Mesothelial cell of epicardium (in vitro differentiated cells): ENCODE data around the gene C5orf58. TPM values are rescaled to one million over a fixed set of nuclear protein-coding genes. Genes with fewer than 3 reads are reported as not detected.

Experiments used
- DNase-seq, 2 experiments: peaks; one replicate each; pipeline ENCODE4 v3.0.0; 2021; ENCODE audit warnings: low spot score in 2 of 2; ENCODE audit not compliant: unreplicated experiment in 2 of 2
- H3K27ac Mint-ChIP-seq: 2 replicates; pipeline ENCODE4 v1.8.0; 2021; ENCODE audit warnings: mixed read lengths
- H3K27me3 Mint-ChIP-seq: 2 replicates; pipeline ENCODE4 v1.8.0; 2021; ENCODE audit warnings: low read depth, mixed read lengths
- H3K36me3 Mint-ChIP-seq: 2 replicates; pipeline ENCODE4 v1.8.0; 2021; ENCODE audit warnings: mixed read lengths
- H3K4me1 Mint-ChIP-seq: 2 replicates; pipeline ENCODE4 v1.8.0; 2021; ENCODE audit warnings: mixed read lengths
- H3K4me3 Mint-ChIP-seq: 2 replicates; pipeline ENCODE4 v1.8.0; 2021; ENCODE audit warnings: mild to moderate bottlenecking, moderate library complexity, mixed read lengths
- H3K9me3 Mint-ChIP-seq: 2 replicates; pipeline ENCODE4 v1.8.0; 2021; ENCODE audit warnings: mixed read lengths
- total RNA-seq: library from RNA; stranded (reverse); gene quantifications from 3 replicates; pipeline ENCODE4 v1.2.1, GENCODE V29; 2021
- TF ChIP-seq, protein P1 (sequence below): fragments of 200-600 bp; sonication (generic); IDR thresholded peaks from one replicate; pipeline ENCODE4 v1.5.0; 2021; ENCODE audit warnings: antibody characterized with exemption; ENCODE audit not compliant: unreplicated experiment

Gene C5orf58
- total RNA-seq, 1 donor from 2014 or later, result not detected

DNA sequence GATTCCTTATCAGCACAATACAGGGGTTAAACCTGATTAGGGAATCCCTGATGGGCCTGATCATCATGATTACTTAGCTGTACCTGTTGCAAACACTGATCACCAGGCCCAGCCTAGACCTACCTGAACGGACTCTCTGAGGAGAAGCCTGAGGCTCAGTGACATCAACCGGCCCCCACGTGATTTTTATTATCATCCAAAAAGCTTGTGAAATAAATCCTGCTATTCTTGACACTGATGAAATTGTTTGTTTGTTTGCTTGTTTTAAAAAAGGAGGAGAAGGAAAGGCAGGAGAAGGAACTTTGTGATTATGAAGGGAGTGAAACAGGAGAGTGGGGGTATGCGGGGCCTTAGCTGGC, 46.7 kb downstream of the C5orf58 start:
- Mint-ChIP-seq H3K27me3 (peaks cover 8% of the 10 kb centered on the region), H3K4me1 (peaks cover 8% of the 10 kb centered on the region), H3K4me3 (no peak overlapping the region), H3K9me3 (peaks cover 12% of the 10 kb centered on the region), H3K36me3 (no peaks in the 10 kb centered on the region), H3K27ac (no peak overlapping the region)
- DNase-seq, result no peak
- TF ChIP-seq, protein P1, sequence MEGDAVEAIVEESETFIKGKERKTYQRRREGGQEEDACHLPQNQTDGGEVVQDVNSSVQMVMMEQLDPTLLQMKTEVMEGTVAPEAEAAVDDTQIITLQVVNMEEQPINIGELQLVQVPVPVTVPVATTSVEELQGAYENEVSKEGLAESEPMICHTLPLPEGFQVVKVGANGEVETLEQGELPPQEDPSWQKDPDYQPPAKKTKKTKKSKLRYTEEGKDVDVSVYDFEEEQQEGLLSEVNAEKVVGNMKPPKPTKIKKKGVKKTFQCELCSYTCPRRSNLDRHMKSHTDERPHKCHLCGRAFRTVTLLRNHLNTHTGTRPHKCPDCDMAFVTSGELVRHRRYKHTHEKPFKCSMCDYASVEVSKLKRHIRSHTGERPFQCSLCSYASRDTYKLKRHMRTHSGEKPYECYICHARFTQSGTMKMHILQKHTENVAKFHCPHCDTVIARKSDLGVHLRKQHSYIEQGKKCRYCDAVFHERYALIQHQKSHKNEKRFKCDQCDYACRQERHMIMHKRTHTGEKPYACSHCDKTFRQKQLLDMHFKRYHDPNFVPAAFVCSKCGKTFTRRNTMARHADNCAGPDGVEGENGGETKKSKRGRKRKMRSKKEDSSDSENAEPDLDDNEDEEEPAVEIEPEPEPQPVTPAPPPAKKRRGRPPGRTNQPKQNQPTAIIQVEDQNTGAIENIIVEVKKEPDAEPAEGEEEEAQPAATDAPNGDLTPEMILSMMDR, result no peak

DNA sequence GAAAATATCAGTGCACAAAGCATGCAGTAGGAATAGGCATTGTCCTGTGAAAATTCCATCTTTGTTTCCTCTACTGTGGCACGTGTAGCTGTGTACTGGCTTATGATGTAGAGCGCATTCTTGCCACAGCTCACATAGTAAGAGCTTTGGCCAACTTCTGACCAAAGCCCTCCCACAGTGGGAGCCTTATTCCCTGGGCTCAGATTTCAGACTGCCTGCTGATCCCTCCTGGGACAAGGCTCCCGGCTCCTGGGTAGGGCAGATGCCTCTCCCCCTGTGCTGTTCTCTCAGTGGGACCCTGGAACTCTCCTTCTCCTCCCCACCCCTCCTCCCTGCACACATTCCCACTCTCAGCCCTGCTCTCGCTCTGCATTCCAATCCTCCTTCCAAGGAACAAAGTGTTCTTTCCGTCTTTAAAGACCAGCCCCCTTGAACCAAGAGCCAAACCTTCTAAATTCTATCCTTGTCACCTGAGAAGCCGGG, 47.3 kb downstream of the C5orf58 start:
- DNase-seq, result no peak
- Mint-ChIP-seq H3K27ac (no peak overlapping the region), H3K4me3 (no peak overlapping the region), H3K9me3 (peaks cover 15% of the 10 kb centered on the region), H3K36me3 (no peaks in the 10 kb centered on the region), H3K27me3 (peaks cover 8% of the 10 kb centered on the region), H3K4me1 (peaks cover 8% of the 10 kb centered on the region)
- TF ChIP-seq, protein P1, result no peak

DNA sequence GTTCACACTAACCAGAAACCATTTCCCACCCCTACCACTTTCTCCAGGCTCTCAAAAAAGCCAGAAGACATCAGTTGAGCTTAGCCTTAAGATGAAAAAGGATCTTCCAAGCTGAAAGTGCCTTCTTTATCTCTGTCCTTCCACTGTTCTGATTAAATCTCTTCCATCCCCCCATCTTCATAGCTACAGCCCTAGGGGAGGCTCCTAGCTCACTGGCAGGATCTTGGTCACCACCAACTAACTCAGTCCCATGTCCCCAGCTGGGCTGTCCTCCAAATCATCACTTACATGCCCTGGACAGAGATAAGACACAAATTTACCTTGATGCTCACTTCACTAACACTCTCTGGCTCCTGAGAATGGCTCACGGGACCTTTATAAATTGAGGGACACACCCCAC, 50.5 kb downstream of the C5orf58 start:
- Mint-ChIP-seq H3K4me3 (no peak overlapping the region), H3K27me3 (peaks cover 1% of the 10 kb centered on the region), H3K27ac (no peak overlapping the region), H3K4me1 (peaks cover 8% of the 10 kb centered on the region), H3K9me3 (peaks cover 22% of the 10 kb centered on the region), H3K36me3 (no peaks in the 10 kb centered on the region)
- DNase-seq, result no peak
- TF ChIP-seq, protein P1, result no peak

DNA sequence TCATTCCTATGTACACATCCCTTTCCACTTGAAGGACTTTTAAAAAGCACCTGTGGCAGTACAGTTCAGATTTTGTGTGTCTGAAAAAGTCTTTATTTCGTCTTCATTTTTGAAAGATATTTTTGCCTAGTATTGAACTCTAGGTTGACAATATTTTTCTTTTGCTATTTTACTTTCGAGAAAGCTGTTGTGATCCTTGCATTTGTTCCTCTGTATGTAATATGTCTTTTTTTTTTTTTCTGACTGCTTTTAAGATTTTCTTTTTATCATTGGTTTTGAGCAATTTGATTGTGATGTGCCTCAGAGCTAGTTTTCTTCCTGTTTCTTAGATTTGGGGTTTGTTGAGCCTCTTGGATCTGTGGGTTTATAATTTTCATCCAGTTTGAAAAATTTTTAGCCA, 51.4 kb downstream of the C5orf58 start:
- H3K4me1 Mint-ChIP-seq, result peaks cover 8% of the 10 kb centered on the region
- no peak overlapping the region for H3K27ac Mint-ChIP-seq
- H3K9me3 Mint-ChIP-seq, result peaks cover 22% of the 10 kb centered on the region
- TF ChIP-seq, protein P1, result no peak
- peaks cover 1% of the 10 kb centered on the region for H3K27me3 Mint-ChIP-seq
- DNase-seq, result no peak
- H3K4me3 Mint-ChIP-seq, result no peak overlapping the region
- H3K36me3 Mint-ChIP-seq, result no peaks in the 10 kb centered on the region

DNA sequence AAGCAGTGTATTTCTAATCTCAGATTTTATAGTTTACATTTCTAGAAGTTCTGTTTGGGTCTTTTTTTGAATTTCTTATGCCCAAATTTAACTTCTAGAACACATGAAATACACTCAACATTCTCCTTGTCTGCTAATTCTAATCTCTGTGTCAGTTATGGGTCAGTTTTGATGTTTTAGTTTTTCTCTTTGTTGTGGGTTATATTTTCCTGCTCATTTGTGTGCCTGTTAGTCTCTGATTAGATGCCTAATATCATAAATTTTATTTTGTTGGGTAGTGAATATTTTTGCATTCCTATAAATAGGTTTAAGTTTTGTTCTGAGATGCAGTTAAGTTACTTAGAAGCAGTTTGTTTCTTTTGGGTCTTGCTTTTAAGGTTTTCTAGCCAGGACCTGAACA, 52.4 kb downstream of the C5orf58 start:
- H3K27ac Mint-ChIP-seq, result no peak overlapping the region
- DNase-seq, result no peak
- H3K27me3 Mint-ChIP-seq, result peaks cover 6% of the 10 kb centered on the region
- H3K36me3 Mint-ChIP-seq, result peaks cover 3% of the 10 kb centered on the region
- H3K4me3 Mint-ChIP-seq, result no peak overlapping the region
- peaks cover 2% of the 10 kb centered on the region for H3K4me1 Mint-ChIP-seq
- TF ChIP-seq, protein P1, result no peak
- H3K9me3 Mint-ChIP-seq, result peaks cover 27% of the 10 kb centered on the region

DNA sequence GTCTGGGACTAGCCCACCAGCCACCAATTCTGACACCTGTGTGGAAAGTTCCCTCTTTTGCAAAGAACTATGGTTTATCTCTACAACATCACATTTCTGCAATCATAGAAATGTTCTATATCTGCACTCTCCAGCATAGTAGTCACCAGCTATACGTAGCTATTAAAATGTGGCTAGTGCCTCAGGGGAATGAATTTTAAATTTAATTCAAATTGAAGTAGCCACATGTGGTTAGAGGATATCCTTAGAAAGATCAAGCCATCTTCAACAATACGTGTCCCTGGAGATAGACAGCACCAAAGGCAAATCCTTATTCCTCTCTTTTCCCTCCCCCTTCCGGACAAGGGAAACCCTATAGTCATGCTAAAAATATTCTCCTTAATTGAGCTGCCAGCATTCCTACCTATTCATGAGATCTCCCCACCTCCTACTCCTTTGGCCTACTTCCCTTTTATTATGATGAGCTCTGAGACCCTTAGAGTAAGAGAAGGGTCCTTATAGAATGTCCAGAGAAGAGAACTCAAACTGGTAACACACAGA, 53.7 kb downstream of the C5orf58 start:
- H3K9me3 Mint-ChIP-seq, result peaks cover 33% of the 10 kb centered on the region
- no peak overlapping the region for H3K27ac Mint-ChIP-seq
- no peaks in the 10 kb centered on the region for H3K4me1 Mint-ChIP-seq
- no peak for DNase-seq
- H3K36me3 Mint-ChIP-seq, result peaks cover 3% of the 10 kb centered on the region
- H3K27me3 Mint-ChIP-seq, result peaks cover 10% of the 10 kb centered on the region
- TF ChIP-seq, protein P1, result no peak
- no peak overlapping the region for H3K4me3 Mint-ChIP-seq
